GM12892 (cell line): Measurements from ENCODE around the gene WDR11.

Experiments used
- POLR2AphosphoS5 ChIP-seq: IDR thresholded peaks from 2 replicates; pipeline ENCODE4 v1.6.1; 2011; ENCODE audit warnings: low read depth, low read length, control low read depth
- TAF1 ChIP-seq: IDR thresholded peaks from 2 replicates; pipeline ENCODE4 v1.6.1; 2011; ENCODE audit warnings: low read depth, mild to moderate bottlenecking, control low read depth, low read length, borderline replicate concordance

- no peak for TF ChIP-seq POLR2AphosphoS5
- no peak for TF ChIP-seq TAF1
Measured at GRCh38 chr10:120806081-120806480, 45.1 kb upstream of the WDR11 start.
